ENCODE data around the gene KRT75.

The KRT75 gene

GRCh38 chr12:52439420-52439819 is 5.2 kb upstream of the KRT75 start:
- DNase-seq = no peak

- DNase-seq = no peak
These were observed 4.4 kb upstream of the KRT75 start for GRCh38 chr12:52438305-52439301.

GRCh38 chr12:52437508-52437907 is 3.3 kb upstream of the KRT75 start:
- DNase-seq = no peak

GRCh38 chr12:52436828-52437474 is 2.8 kb upstream of the KRT75 start:
- DNase-seq = no peak

GRCh38 chr12:52436000-52436827 is 2.0 kb upstream of the KRT75 start:
- no peak for DNase-seq

- no peak for DNase-seq
These were observed 1.5 kb upstream of the KRT75 start for GRCh38 chr12:52435659-52435999.

GRCh38 chr12:52434760-52435530 is 774 bp upstream of the KRT75 start:
- no peak for DNase-seq

GRCh38 chr12:52433501-52434080 is 580 bp downstream of the KRT75 start:
- DNase-seq = no peak

GRCh38 chr12:52432559-52433207 is 1.5 kb downstream of the KRT75 start:
- DNase-seq = no peak

- no peak for DNase-seq
These were observed 6.0 kb downstream of the KRT75 start for GRCh38 chr12:52428121-52428520.

- DNase-seq = no peak
These were observed 7.1 kb downstream of the KRT75 start for GRCh38 chr12:52427083-52427482.

- DNase-seq = no peak
These were observed 8.1 kb downstream of the KRT75 start for GRCh38 chr12:52426034-52426433.

- DNase-seq = no peak
These were observed 8.7 kb downstream of the KRT75 start for GRCh38 chr12:52425466-52425865.

- no peak for DNase-seq
These were observed 10.3 kb downstream of the KRT75 start for GRCh38 chr12:52423661-52424500.

GRCh38 chr12:52423035-52423434 is 11.1 kb downstream of the KRT75 start:
- DNase-seq = no peak

GRCh38 chr12:52419656-52420055 is 14.5 kb downstream of the KRT75 start:
- DNase-seq = no peak

GRCh38 chr12:52418576-52419110 is 15.5 kb downstream of the KRT75 start:
- no peak for DNase-seq

GRCh38 chr12:52417740-52418139 is 16.4 kb downstream of the KRT75 start:
- DNase-seq = peak; percentile 63

- no peak for DNase-seq
These were observed 17.4 kb downstream of the KRT75 start for GRCh38 chr12:52416795-52417194.
